Neural cell (in vitro differentiated cells): ENCODE data around the gene FTCD. TPM values are rescaled to one million over a fixed set of nuclear protein-coding genes. Genes with fewer than 3 reads are reported as not detected.
"Not testable (repeated sequence)": the region's sequence is repeated elsewhere in the genome, so short reads cannot be mapped to it uniquely, and the experiment has no call there.

ENCODE experiments used
- H2AFZ ChIP-seq: fragments of 200-600, 300-800 bp; sonication (generic), shearing (Covaris generic); 2 replicates; pipeline ENCODE4 v1.6.0; 2014; ENCODE audit warnings: low read depth, mild to moderate bottlenecking, antibody characterized with exemption, low read length, moderate library complexity
- H3F3A ChIP-seq: fragments of 200-600 bp; shearing (Covaris generic); 2 replicates; pipeline ENCODE4 v1.6.1; 2016; ENCODE audit warnings: mild to moderate bottlenecking, moderate library complexity, mixed read lengths, antibody characterized with exemption, low read length; ENCODE audit not compliant: insufficient read depth, poor library complexity, severe bottlenecking
- H3K27ac ChIP-seq: fragments of 200-600, 300-800 bp; sonication (generic), shearing (Covaris generic); 2 replicates; pipeline ENCODE4 v1.5.1; 2014; ENCODE audit warnings: mild to moderate bottlenecking, low read length, moderate library complexity
- H3K27me3 ChIP-seq: fragments of 300-800, 200-600 bp; sonication (generic), shearing (Covaris generic); 2 replicates; pipeline ENCODE4 v1.6.0; 2014; ENCODE audit warnings: mild to moderate bottlenecking, low read depth, low read length, moderate library complexity; ENCODE audit not compliant: insufficient read depth
- H3K36me3 ChIP-seq: fragments of 300-800, 200-600 bp; sonication (generic), shearing (Covaris generic); 2 replicates; pipeline ENCODE4 v1.5.1; 2014; ENCODE audit warnings: mild to moderate bottlenecking, antibody characterized with exemption, low read length, moderate library complexity; ENCODE audit not compliant: insufficient read depth
- H3K4me2 ChIP-seq: fragments of 300-800, 200-600 bp; sonication (generic), shearing (Covaris generic); 2 replicates; pipeline ENCODE4 v1.6.0; 2014; ENCODE audit warnings: mild to moderate bottlenecking, low read length
- H3K4me3 ChIP-seq: fragments of 300-800, 200-600 bp; sonication (generic), shearing (Covaris generic); 2 replicates; pipeline ENCODE4 v1.5.1; 2014; ENCODE audit warnings: mild to moderate bottlenecking, low read length, moderate library complexity
- H3K79me2 ChIP-seq: fragments of 200-600 bp; shearing (Covaris generic); replicated peaks from 2 replicates; pipeline ENCODE4 v1.6.0; 2014; ENCODE audit warnings: mild to moderate bottlenecking, low read length, moderate library complexity; ENCODE audit not compliant: insufficient read depth
- H3K9ac ChIP-seq: fragments of 300-800, 200-600 bp; sonication (generic), shearing (Covaris generic); 2 replicates; pipeline ENCODE4 v1.6.1; 2016; ENCODE audit warnings: mild to moderate bottlenecking, low read length, mixed read lengths
- H3K9me2 ChIP-seq: fragments of 200-600 bp; shearing (Covaris generic); 2 replicates; pipeline ENCODE4 v1.6.1; 2016; ENCODE audit warnings: mild to moderate bottlenecking, low read length, mixed read lengths; ENCODE audit not compliant: insufficient read depth
- H3K9me3 ChIP-seq: fragments of 200-600, 300-800 bp; sonication (generic), shearing (Covaris generic); 2 replicates; pipeline ENCODE4 v1.6.1; 2016; ENCODE audit warnings: mild to moderate bottlenecking, mixed run types, low read length, moderate library complexity, mixed read lengths
- H4K20me1 ChIP-seq: fragments of 200-600 bp; shearing (Covaris generic); 2 replicates; pipeline ENCODE4 v1.6.1; 2016; ENCODE audit warnings: mild to moderate bottlenecking, mixed run types; ENCODE audit not compliant: insufficient read depth
- EP300 ChIP-seq: fragments of 450-650 bp; conservative IDR thresholded peaks from 2 replicates; pipeline ENCODE4 v1.6.1; 2014; ENCODE audit warnings: antibody characterized with exemption, mild to moderate bottlenecking, moderate library complexity; ENCODE audit not compliant: poor library complexity, severe bottlenecking
- EZH2 ChIP-seq: fragments of 200-600, 300-800 bp; shearing (Covaris generic), sonication (generic); IDR thresholded peaks from 2 replicates; pipeline ENCODE4 v1.6.1; 2014; ENCODE audit warnings: antibody characterized with exemption, low read length, borderline replicate concordance, mild to moderate bottlenecking; ENCODE audit not compliant: insufficient read depth, poor library complexity, severe bottlenecking
- MXI1 ChIP-seq: fragments of 450-650 bp; conservative IDR thresholded peaks from 2 replicates; pipeline ENCODE4 v1.6.1; 2014; ENCODE audit warnings: antibody characterized with exemption, mild to moderate bottlenecking; ENCODE audit not compliant: poor library complexity, severe bottlenecking
- POLR2AphosphoS5 ChIP-seq: IDR thresholded peaks from 2 replicates; pipeline ENCODE4 v1.6.1; 2012
- RAD21 ChIP-seq: fragments of 450-650 bp; conservative IDR thresholded peaks from 2 replicates; pipeline ENCODE4 v1.6.1; 2014; ENCODE audit warnings: antibody characterized with exemption, mild to moderate bottlenecking, moderate library complexity
- SMC3 ChIP-seq: fragments of 450-650 bp; conservative IDR thresholded peaks from 2 replicates; pipeline ENCODE4 v1.6.1; 2014; ENCODE audit warnings: antibody characterized with exemption, mild to moderate bottlenecking, moderate library complexity; ENCODE audit not compliant: poor library complexity
- TAF1 ChIP-seq: IDR thresholded peaks from 2 replicates; pipeline ENCODE4 v1.6.1; 2012; ENCODE audit warnings: low read depth
- polyA plus RNA-seq: library from polyadenylated mRNA; depleted of rRNA; stranded (reverse); fragments of >200 nt; gene quantifications from 2 replicates; pipeline ENCODE4 v1.2.3, GENCODE V29; 2014
- TF ChIP-seq, protein P1 (sequence below): fragments of 450-650 bp; IDR thresholded peaks from 2 replicates; pipeline ENCODE4 v1.5.1; 2014; ENCODE audit warnings: antibody characterized with exemption, mild to moderate bottlenecking, moderate library complexity; ENCODE audit not compliant: poor library complexity, severe bottlenecking
- TF ChIP-seq, protein P2 (sequence below): IDR thresholded peaks from 2 replicates; pipeline ENCODE4 v1.6.1; 2012; ENCODE audit warnings: borderline replicate concordance

Gene FTCD
- polyA plus RNA-seq, 1 donor from 2014 or later = 2.0 TPM

DNA sequence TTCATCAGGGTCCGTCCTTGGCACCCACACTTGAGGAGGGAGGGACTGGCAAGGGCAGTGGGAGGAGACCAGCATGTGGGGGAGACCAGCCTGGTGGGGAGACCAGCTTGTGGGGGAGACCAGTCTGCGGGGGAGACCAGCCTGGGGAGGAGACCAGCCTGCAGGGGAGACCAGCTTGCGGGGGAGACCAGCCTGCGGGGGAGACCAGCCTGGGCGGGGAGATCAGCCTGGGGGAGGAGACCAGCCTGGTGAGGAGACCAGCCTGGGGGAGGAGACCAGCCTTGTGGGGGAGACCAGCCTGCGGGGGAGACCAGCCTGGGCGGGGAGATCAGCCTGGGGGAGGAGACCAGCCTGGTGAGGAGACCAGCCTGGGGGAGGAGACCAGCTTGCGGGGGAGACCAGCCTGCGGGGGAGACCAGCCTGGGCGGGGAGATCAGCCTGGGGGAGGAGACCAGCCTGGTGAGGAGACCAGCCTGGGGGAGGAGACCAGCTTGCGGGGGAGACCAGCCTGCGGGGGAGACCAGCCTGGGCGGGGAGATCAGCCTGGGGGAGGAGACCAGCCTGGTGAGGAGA lies 28.0 kb upstream of the FTCD start:
- Histone ChIP-seq H3K4me3 (peak overlapping the region; percentile 83), H3K9ac (peak overlapping the region; percentile 94)
- not testable (repeated sequence) for H3F3A ChIP-seq, H3K4me2 ChIP-seq, H3K9me3 ChIP-seq, H3K79me2 ChIP-seq, H3K27me3 ChIP-seq, H2AFZ ChIP-seq, H3K36me3 ChIP-seq, H3K27ac ChIP-seq, H4K20me1 ChIP-seq, H3K9me2 ChIP-seq

DNA sequence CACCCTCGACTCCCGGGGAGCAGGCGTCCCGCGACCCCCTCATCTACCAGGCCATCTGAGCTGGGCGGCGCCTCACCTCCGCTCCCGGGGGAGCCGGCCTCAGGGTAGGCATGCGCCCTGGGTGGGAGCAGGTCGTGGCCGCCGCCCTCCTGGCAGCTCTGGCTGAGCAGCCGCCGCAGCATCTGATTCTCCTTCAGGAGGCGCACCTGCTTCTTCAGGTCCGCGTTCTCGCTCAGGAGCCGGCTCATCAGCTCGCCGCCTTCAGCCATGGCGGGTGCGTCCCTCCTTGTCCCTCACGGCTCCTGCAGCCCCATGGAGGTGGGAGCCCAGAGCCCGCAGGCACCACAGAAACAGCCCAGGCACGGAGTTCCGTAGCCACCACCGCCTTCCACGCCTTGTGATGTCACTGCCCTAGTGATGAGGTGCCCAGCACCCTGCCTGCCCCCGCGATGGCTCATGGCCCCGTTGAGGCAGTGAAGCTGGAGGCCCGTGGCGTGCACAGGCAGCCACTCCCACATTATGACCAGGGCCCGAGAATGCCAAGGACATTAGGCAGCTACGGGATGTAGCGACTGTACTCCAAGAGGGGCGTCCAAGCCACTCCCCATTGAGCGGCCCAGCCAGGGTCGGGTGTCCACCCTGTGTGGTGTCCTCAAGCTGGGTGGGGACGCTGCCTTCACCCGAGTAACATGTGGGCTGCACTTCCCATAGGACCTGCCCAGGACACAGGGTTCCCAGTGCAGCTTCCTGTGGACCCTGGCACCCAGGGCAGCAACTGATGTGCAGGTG lies 27.4 kb upstream of the FTCD start:
- H3F3A ChIP-seq = no peaks in the 10 kb centered on the region
- H3K9me2 ChIP-seq = no peaks in the 10 kb centered on the region
- no peak overlapping the region for H3K9ac ChIP-seq
- H4K20me1 ChIP-seq = no peaks in the 10 kb centered on the region
- no peaks in the 10 kb centered on the region for H3K9me3 ChIP-seq
- H3K79me2 ChIP-seq = no peaks in the 10 kb centered on the region
- no peaks in the 10 kb centered on the region for H3K36me3 ChIP-seq
- H3K4me2 ChIP-seq = no peak overlapping the region
- H3K27ac ChIP-seq = no peak overlapping the region
- H2AFZ ChIP-seq = no peak overlapping the region
- no peak for TF ChIP-seq TAF1
- no peak for TF ChIP-seq EP300
- no peak for TF ChIP-seq SMC3
- TF ChIP-seq, protein P1, sequence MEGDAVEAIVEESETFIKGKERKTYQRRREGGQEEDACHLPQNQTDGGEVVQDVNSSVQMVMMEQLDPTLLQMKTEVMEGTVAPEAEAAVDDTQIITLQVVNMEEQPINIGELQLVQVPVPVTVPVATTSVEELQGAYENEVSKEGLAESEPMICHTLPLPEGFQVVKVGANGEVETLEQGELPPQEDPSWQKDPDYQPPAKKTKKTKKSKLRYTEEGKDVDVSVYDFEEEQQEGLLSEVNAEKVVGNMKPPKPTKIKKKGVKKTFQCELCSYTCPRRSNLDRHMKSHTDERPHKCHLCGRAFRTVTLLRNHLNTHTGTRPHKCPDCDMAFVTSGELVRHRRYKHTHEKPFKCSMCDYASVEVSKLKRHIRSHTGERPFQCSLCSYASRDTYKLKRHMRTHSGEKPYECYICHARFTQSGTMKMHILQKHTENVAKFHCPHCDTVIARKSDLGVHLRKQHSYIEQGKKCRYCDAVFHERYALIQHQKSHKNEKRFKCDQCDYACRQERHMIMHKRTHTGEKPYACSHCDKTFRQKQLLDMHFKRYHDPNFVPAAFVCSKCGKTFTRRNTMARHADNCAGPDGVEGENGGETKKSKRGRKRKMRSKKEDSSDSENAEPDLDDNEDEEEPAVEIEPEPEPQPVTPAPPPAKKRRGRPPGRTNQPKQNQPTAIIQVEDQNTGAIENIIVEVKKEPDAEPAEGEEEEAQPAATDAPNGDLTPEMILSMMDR = no peak
- no peaks in the 10 kb centered on the region for H3K27me3 ChIP-seq
- H3K4me3 ChIP-seq = peak overlapping the region; percentile 33

DNA sequence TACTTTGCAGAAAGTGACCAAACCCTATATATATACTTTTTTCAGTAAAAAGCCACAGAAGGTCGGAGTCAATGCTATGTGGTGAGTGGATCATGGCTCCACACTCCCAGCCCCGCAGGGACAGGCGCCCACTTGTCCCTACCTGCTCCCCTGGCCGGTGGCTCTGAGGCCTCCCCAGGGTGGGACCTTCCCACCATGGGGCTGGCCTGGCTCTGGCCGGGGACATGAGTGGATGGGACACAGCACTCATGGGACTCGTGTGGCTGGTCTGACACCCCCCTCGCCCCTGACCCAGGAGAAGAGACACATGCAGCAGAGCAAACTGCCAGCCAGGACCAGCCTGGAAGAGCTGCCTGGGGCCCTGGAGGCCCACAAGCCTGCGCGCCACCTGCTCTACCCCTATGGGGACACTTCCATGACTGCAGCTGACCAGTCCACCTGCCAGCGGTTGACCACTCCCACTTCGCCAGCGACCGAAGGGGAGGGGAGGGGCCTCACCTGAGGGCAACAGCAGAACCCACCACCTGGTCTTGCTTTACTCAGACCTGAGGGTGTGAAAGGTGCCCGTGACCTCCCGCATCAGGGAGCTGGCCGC lies 26.7 kb upstream of the FTCD start:
- H3K4me3 ChIP-seq = no peak overlapping the region
- H3K9me2 ChIP-seq = no peaks in the 10 kb centered on the region
- no peaks in the 10 kb centered on the region for H4K20me1 ChIP-seq
- H3K4me2 ChIP-seq = no peak overlapping the region
- no peak overlapping the region for H2AFZ ChIP-seq
- no peak overlapping the region for H3K9ac ChIP-seq
- no peak for TF ChIP-seq POLR2AphosphoS5
- TF ChIP-seq SMC3 = no peak
- TF ChIP-seq, protein P2, sequence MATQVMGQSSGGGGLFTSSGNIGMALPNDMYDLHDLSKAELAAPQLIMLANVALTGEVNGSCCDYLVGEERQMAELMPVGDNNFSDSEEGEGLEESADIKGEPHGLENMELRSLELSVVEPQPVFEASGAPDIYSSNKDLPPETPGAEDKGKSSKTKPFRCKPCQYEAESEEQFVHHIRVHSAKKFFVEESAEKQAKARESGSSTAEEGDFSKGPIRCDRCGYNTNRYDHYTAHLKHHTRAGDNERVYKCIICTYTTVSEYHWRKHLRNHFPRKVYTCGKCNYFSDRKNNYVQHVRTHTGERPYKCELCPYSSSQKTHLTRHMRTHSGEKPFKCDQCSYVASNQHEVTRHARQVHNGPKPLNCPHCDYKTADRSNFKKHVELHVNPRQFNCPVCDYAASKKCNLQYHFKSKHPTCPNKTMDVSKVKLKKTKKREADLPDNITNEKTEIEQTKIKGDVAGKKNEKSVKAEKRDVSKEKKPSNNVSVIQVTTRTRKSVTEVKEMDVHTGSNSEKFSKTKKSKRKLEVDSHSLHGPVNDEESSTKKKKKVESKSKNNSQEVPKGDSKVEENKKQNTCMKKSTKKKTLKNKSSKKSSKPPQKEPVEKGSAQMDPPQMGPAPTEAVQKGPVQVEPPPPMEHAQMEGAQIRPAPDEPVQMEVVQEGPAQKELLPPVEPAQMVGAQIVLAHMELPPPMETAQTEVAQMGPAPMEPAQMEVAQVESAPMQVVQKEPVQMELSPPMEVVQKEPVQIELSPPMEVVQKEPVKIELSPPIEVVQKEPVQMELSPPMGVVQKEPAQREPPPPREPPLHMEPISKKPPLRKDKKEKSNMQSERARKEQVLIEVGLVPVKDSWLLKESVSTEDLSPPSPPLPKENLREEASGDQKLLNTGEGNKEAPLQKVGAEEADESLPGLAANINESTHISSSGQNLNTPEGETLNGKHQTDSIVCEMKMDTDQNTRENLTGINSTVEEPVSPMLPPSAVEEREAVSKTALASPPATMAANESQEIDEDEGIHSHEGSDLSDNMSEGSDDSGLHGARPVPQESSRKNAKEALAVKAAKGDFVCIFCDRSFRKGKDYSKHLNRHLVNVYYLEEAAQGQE = no peak
- no peak for TF ChIP-seq EZH2
- no peak for TF ChIP-seq MXI1
- no peak for TF ChIP-seq TAF1
- no peak for TF ChIP-seq EP300
- TF ChIP-seq, protein P1 = no peak
- TF ChIP-seq RAD21 = no peak
- H3K27me3 ChIP-seq = no peaks in the 10 kb centered on the region
- H3K9me3 ChIP-seq = no peaks in the 10 kb centered on the region
- no peaks in the 10 kb centered on the region for H3K36me3 ChIP-seq
- H3F3A ChIP-seq = no peaks in the 10 kb centered on the region
- H3K27ac ChIP-seq = no peak overlapping the region
- no peaks in the 10 kb centered on the region for H3K79me2 ChIP-seq
